H9 (cell line): ENCODE measurements around the gene CDH15. TPM values are rescaled to one million over a fixed set of nuclear protein-coding genes. Genes with fewer than 3 reads are reported as not detected.

Experiments
- DNase-seq: peaks from one replicate; pipeline ENCODE4 v3.0.0-alpha.2; 2017
- H2AFZ ChIP-seq: one replicate; pipeline ENCODE4 v1.6.1; 2013; ENCODE audit warnings: mild to moderate bottlenecking, low read length, control low read depth, moderate library complexity
- H2AK5ac ChIP-seq: 2 replicates; pipeline ENCODE4 v1.6.1; 2013; ENCODE audit warnings: low read length, control low read depth, mixed read lengths; ENCODE audit not compliant: insufficient read length
- H2BK120ac ChIP-seq: one replicate; pipeline ENCODE4 v1.6.1; 2013; ENCODE audit warnings: low read depth, mild to moderate bottlenecking, low read length, control low read depth, inconsistent platforms; ENCODE audit not compliant: poor library complexity, severe bottlenecking
- H2BK12ac ChIP-seq: 2 replicates; pipeline ENCODE4 v1.6.1; 2013; ENCODE audit warnings: low read length, control low read depth, mixed read lengths, low read depth; ENCODE audit not compliant: insufficient read length
- H2BK15ac ChIP-seq: 2 replicates; pipeline ENCODE4 v1.6.1; 2013; ENCODE audit warnings: low read depth, low read length, control low read depth
- H2BK20ac ChIP-seq: one replicate; pipeline ENCODE4 v1.6.1; 2013; ENCODE audit warnings: low read depth, mild to moderate bottlenecking, low read length, control low read depth, inconsistent platforms; ENCODE audit not compliant: poor library complexity, severe bottlenecking
- H2BK5ac ChIP-seq: 2 replicates; pipeline ENCODE4 v1.6.1; 2013; ENCODE audit warnings: low read length, control low read depth, mixed read lengths; ENCODE audit not compliant: insufficient read length
- H3K14ac ChIP-seq: 2 replicates; pipeline ENCODE4 v1.6.1; 2013; ENCODE audit warnings: low read length, control low read depth; ENCODE audit not compliant: insufficient read depth
- H3K18ac ChIP-seq: 2 replicates; pipeline ENCODE4 v1.6.1; 2013; ENCODE audit warnings: low read depth, mild to moderate bottlenecking, mixed read lengths, low read length, control low read depth; ENCODE audit not compliant: insufficient read length
- H3K23ac ChIP-seq: 2 replicates; pipeline ENCODE4 v1.6.1; 2013; ENCODE audit warnings: low read length, control low read depth, mixed read lengths, low read depth; ENCODE audit not compliant: insufficient read length
- H3K23me2 ChIP-seq: 2 replicates; pipeline ENCODE4 v1.6.1; 2013; ENCODE audit warnings: low read depth, mild to moderate bottlenecking, mixed read lengths, low read length, control low read depth; ENCODE audit not compliant: insufficient read length, poor library complexity, severe bottlenecking
- H3K27ac ChIP-seq: 2 replicates; pipeline ENCODE4 v1.5.1; 2013; ENCODE audit warnings: low read length, control low read depth, mixed read lengths, low read depth; ENCODE audit not compliant: insufficient read length
- H3K27me3 ChIP-seq: 2 replicates; pipeline ENCODE4 v1.6.1; 2013; ENCODE audit warnings: low read length, control low read depth, inconsistent platforms; ENCODE audit not compliant: insufficient read depth
- H3K4ac ChIP-seq: 2 replicates; pipeline ENCODE4 v1.6.1; 2013; ENCODE audit warnings: low read depth, mild to moderate bottlenecking, control low read depth, inconsistent platforms, low read length, moderate library complexity
- H3K4me1 ChIP-seq: 2 replicates; pipeline ENCODE4 v1.6.1; 2013; ENCODE audit warnings: low read length, control low read depth, inconsistent platforms; ENCODE audit not compliant: insufficient read depth
- H3K4me2 ChIP-seq: 2 replicates; pipeline ENCODE4 v1.6.1; 2013; ENCODE audit warnings: low read length, control low read depth, mixed read lengths; ENCODE audit not compliant: insufficient read length, insufficient read depth
- H3K56ac ChIP-seq: 2 replicates; pipeline ENCODE4 v1.6.1; 2013; ENCODE audit warnings: low read depth, mild to moderate bottlenecking, mixed read lengths, low read length, control low read depth; ENCODE audit not compliant: insufficient read length
- H3K79me1 ChIP-seq: 2 replicates; pipeline ENCODE4 v1.6.1; 2013; ENCODE audit warnings: low read depth, mild to moderate bottlenecking, moderate library complexity, low read length, control low read depth, inconsistent platforms; ENCODE audit not compliant: insufficient read depth, poor library complexity, severe bottlenecking
- H3K79me2 ChIP-seq: 2 replicates; pipeline ENCODE4 v1.6.1; 2013; ENCODE audit warnings: low read length, control low read depth, inconsistent platforms; ENCODE audit not compliant: insufficient read depth
- H3K9ac ChIP-seq: 2 replicates; pipeline ENCODE4 v1.6.1; 2013; ENCODE audit warnings: low read length, control low read depth, mixed read lengths; ENCODE audit not compliant: insufficient read length; ENCODE audit errors: extremely low read depth
- H3K9me3 ChIP-seq: one replicate; pipeline ENCODE4 v1.6.1; 2013; ENCODE audit warnings: low read depth, low read length, inconsistent platforms; ENCODE audit not compliant: control insufficient read depth
- H3T11ph ChIP-seq: one replicate; pipeline ENCODE4 v1.6.1; 2013; ENCODE audit warnings: mild to moderate bottlenecking, low read length, control low read depth, inconsistent platforms
- H4K20me1 ChIP-seq: one replicate; pipeline ENCODE4 v1.6.1; 2013; ENCODE audit not compliant: control insufficient read depth, insufficient read length, insufficient read depth
- H4K5ac ChIP-seq: 2 replicates; pipeline ENCODE4 v1.6.1; 2013; ENCODE audit warnings: low read depth, mild to moderate bottlenecking, mixed read lengths, low read length, control low read depth; ENCODE audit not compliant: insufficient read length
- H4K8ac ChIP-seq: replicated peaks from 2 replicates; pipeline ENCODE4 v1.6.1; 2013; ENCODE audit warnings: low read length, control low read depth, mixed read lengths, low read depth; ENCODE audit not compliant: insufficient read length
- H4K91ac ChIP-seq: 2 replicates; pipeline ENCODE4 v1.6.1; 2013; ENCODE audit warnings: low read depth, mild to moderate bottlenecking, moderate library complexity, mixed read lengths, low read length, control low read depth; ENCODE audit not compliant: insufficient read length
- H3K27ac Mint-ChIP-seq, 3 experiments: 2 replicates in 2 of 3; 3 replicates in 1 of 3; pipeline ENCODE4 v1.8.0; 2020 to 2021; ENCODE audit warnings: mixed read lengths in 3 of 3, mild to moderate bottlenecking in 1 of 3, moderate library complexity in 1 of 3
- H3K27me3 Mint-ChIP-seq: 2 replicates; pipeline ENCODE4 v1.8.0; 2021; ENCODE audit warnings: low read depth, mild to moderate bottlenecking, moderate library complexity, mixed read lengths
- H3K36me3 Mint-ChIP-seq, 3 experiments: 2 replicates in 2 of 3; 3 replicates in 1 of 3; pipeline ENCODE4 v1.8.0; 2020 to 2021; ENCODE audit warnings: low read depth in 3 of 3, mixed read lengths in 3 of 3; ENCODE audit not compliant: insufficient read depth in 1 of 3
- H3K4me1 Mint-ChIP-seq, 2 experiments: 2 replicates each; pipeline ENCODE4 v1.8.0; 2020; ENCODE audit warnings: mixed read lengths in 2 of 2
- H3K4me3 Mint-ChIP-seq, 2 experiments: 2 replicates in 1 of 2; 3 replicates in 1 of 2; pipeline ENCODE4 v1.8.0; 2020 to 2021; ENCODE audit warnings: mild to moderate bottlenecking in 2 of 2, mixed read lengths in 2 of 2, moderate library complexity in 1 of 2
- H3K9me3 Mint-ChIP-seq, 2 experiments: 2 replicates in 1 of 2; 3 replicates in 1 of 2; pipeline ENCODE4 v1.8.0; 2020; ENCODE audit warnings: mild to moderate bottlenecking in 2 of 2, mixed read lengths in 2 of 2, moderate library complexity in 1 of 2
- CTCF ChIP-seq: fragments of 200-600 bp; sonication (generic); conservative IDR thresholded peaks from 3 replicates; pipeline ENCODE4 v1.8.0; 2021; ENCODE audit warnings: antibody characterized with exemption, mild to moderate bottlenecking
- WGBS: extraction: QIAGEN DNeasy Blood & Tissue Kit; methylation state at CpG from one replicate; pipeline ENCODE4 v1.1.7; 2013; ENCODE audit warnings: missing lambda C conversion rate, low lambda C conversion rate, mixed read lengths; ENCODE audit not compliant: insufficient read length; ENCODE audit errors: extremely low coverage; 5-methylcytosine and 5-hydroxymethylcytosine counted together
- total RNA-seq: library from RNA; stranded (reverse); gene quantifications from 2 replicates; pipeline ENCODE4 v1.2.1, GENCODE V29; 2021

CDH15 gene
- total RNA-seq, 1 experiment from 2014 or later: 0.28 TPM

- no peak overlapping the region for H2AFZ ChIP-seq
- no peak overlapping the region for H2AK5ac ChIP-seq
- H4K91ac ChIP-seq: no peak overlapping the region
- no peak overlapping the region for H2BK5ac ChIP-seq
- peaks cover 31% of the 10 kb centered on the region for H3K27me3 Mint-ChIP-seq
- peak overlapping the region; percentile 34 for H3K4me2 ChIP-seq
- no peak overlapping the region for H3K14ac ChIP-seq
- WGBS: no CpG with 5 or more reads among the region's 39 CpGs
- DNase-seq: peak; percentile 96
- no peak overlapping the region for H4K5ac ChIP-seq
- no peak overlapping the region for H3K23ac ChIP-seq
- no peaks in the 10 kb centered on the region for H4K20me1 ChIP-seq
- H2BK20ac ChIP-seq: no peak overlapping the region
- no peaks in the 10 kb centered on the region for H3K9me3 ChIP-seq
- H3K4me1 ChIP-seq: no peaks in the 10 kb centered on the region
- peaks cover 5% of the 10 kb centered on the region in 2 experiments; a peak in 2 of 5 replicates for H3K9me3 Mint-ChIP-seq
- no peak overlapping the region for H2BK15ac ChIP-seq
- no peak overlapping the region for H3K18ac ChIP-seq
- no peak overlapping the region for H4K8ac ChIP-seq
- peaks cover 5% of the 10 kb centered on the region for H3K23me2 ChIP-seq
- H3K4ac ChIP-seq: no peak overlapping the region
- H2BK120ac ChIP-seq: no peak overlapping the region
- H3K56ac ChIP-seq: no peak overlapping the region
- no peaks in the 10 kb centered on the region for H3K4me1 Mint-ChIP-seq
- no peak for TF ChIP-seq CTCF
- H3K36me3 Mint-ChIP-seq: no peaks in the 10 kb centered on the region
- H3K79me2 ChIP-seq: no peaks in the 10 kb centered on the region
- H3K79me1 ChIP-seq: no peaks in the 10 kb centered on the region
- no peak overlapping the region for H3T11ph ChIP-seq
- H3K27ac ChIP-seq: no peak overlapping the region
- H3K9ac ChIP-seq: no peak overlapping the region
- H3K27me3 ChIP-seq: no peaks in the 10 kb centered on the region; the same call in 1 of the 2 replicates
- no peak overlapping the region for H3K27ac Mint-ChIP-seq
- no peak overlapping the region for H2BK12ac ChIP-seq
- peak overlapping the region in 1 of 2 experiments; percentile 48; a peak in 2 of 5 replicates for H3K4me3 Mint-ChIP-seq
Observed at GRCh38 chr16:89192956-89193575, 21.5 kb downstream of the CDH15 start.
